H9 (cell line): ENCODE data around the gene HERPUD2. TPM values are rescaled to one million over a fixed set of nuclear protein-coding genes. Genes with fewer than 3 reads are reported as not detected.

Experiments used
- DNase-seq: peaks from one replicate; pipeline ENCODE4 v3.0.0-alpha.2; 2017
- H2AFZ ChIP-seq: one replicate; pipeline ENCODE4 v1.6.1; 2013; ENCODE audit warnings: mild to moderate bottlenecking, low read length, control low read depth, moderate library complexity
- H2AK5ac ChIP-seq: 2 replicates; pipeline ENCODE4 v1.6.1; 2013; ENCODE audit warnings: low read length, control low read depth, mixed read lengths; ENCODE audit not compliant: insufficient read length
- H2BK120ac ChIP-seq: one replicate; pipeline ENCODE4 v1.6.1; 2013; ENCODE audit warnings: low read depth, mild to moderate bottlenecking, low read length, control low read depth, inconsistent platforms; ENCODE audit not compliant: poor library complexity, severe bottlenecking
- H2BK12ac ChIP-seq: 2 replicates; pipeline ENCODE4 v1.6.1; 2013; ENCODE audit warnings: low read length, control low read depth, mixed read lengths, low read depth; ENCODE audit not compliant: insufficient read length
- H2BK15ac ChIP-seq: 2 replicates; pipeline ENCODE4 v1.6.1; 2013; ENCODE audit warnings: low read depth, low read length, control low read depth
- H2BK20ac ChIP-seq: one replicate; pipeline ENCODE4 v1.6.1; 2013; ENCODE audit warnings: low read depth, mild to moderate bottlenecking, low read length, control low read depth, inconsistent platforms; ENCODE audit not compliant: poor library complexity, severe bottlenecking
- H2BK5ac ChIP-seq: 2 replicates; pipeline ENCODE4 v1.6.1; 2013; ENCODE audit warnings: low read length, control low read depth, mixed read lengths; ENCODE audit not compliant: insufficient read length
- H3K14ac ChIP-seq: 2 replicates; pipeline ENCODE4 v1.6.1; 2013; ENCODE audit warnings: low read length, control low read depth; ENCODE audit not compliant: insufficient read depth
- H3K18ac ChIP-seq: 2 replicates; pipeline ENCODE4 v1.6.1; 2013; ENCODE audit warnings: low read depth, mild to moderate bottlenecking, mixed read lengths, low read length, control low read depth; ENCODE audit not compliant: insufficient read length
- H3K23ac ChIP-seq: 2 replicates; pipeline ENCODE4 v1.6.1; 2013; ENCODE audit warnings: low read length, control low read depth, mixed read lengths, low read depth; ENCODE audit not compliant: insufficient read length
- H3K23me2 ChIP-seq: 2 replicates; pipeline ENCODE4 v1.6.1; 2013; ENCODE audit warnings: low read depth, mild to moderate bottlenecking, mixed read lengths, low read length, control low read depth; ENCODE audit not compliant: insufficient read length, poor library complexity, severe bottlenecking
- H3K27ac ChIP-seq: 2 replicates; pipeline ENCODE4 v1.5.1; 2013; ENCODE audit warnings: low read length, control low read depth, mixed read lengths, low read depth; ENCODE audit not compliant: insufficient read length
- H3K27me3 ChIP-seq: 2 replicates; pipeline ENCODE4 v1.6.1; 2013; ENCODE audit warnings: low read length, control low read depth, inconsistent platforms; ENCODE audit not compliant: insufficient read depth
- H3K4ac ChIP-seq: 2 replicates; pipeline ENCODE4 v1.6.1; 2013; ENCODE audit warnings: low read depth, mild to moderate bottlenecking, control low read depth, inconsistent platforms, low read length, moderate library complexity
- H3K4me1 ChIP-seq: 2 replicates; pipeline ENCODE4 v1.6.1; 2013; ENCODE audit warnings: low read length, control low read depth, inconsistent platforms; ENCODE audit not compliant: insufficient read depth
- H3K4me2 ChIP-seq: 2 replicates; pipeline ENCODE4 v1.6.1; 2013; ENCODE audit warnings: low read length, control low read depth, mixed read lengths; ENCODE audit not compliant: insufficient read length, insufficient read depth
- H3K56ac ChIP-seq: 2 replicates; pipeline ENCODE4 v1.6.1; 2013; ENCODE audit warnings: low read depth, mild to moderate bottlenecking, mixed read lengths, low read length, control low read depth; ENCODE audit not compliant: insufficient read length
- H3K79me1 ChIP-seq: 2 replicates; pipeline ENCODE4 v1.6.1; 2013; ENCODE audit warnings: low read depth, mild to moderate bottlenecking, moderate library complexity, low read length, control low read depth, inconsistent platforms; ENCODE audit not compliant: insufficient read depth, poor library complexity, severe bottlenecking
- H3K79me2 ChIP-seq: 2 replicates; pipeline ENCODE4 v1.6.1; 2013; ENCODE audit warnings: low read length, control low read depth, inconsistent platforms; ENCODE audit not compliant: insufficient read depth
- H3K9ac ChIP-seq: 2 replicates; pipeline ENCODE4 v1.6.1; 2013; ENCODE audit warnings: low read length, control low read depth, mixed read lengths; ENCODE audit not compliant: insufficient read length; ENCODE audit errors: extremely low read depth
- H3K9me3 ChIP-seq: one replicate; pipeline ENCODE4 v1.6.1; 2013; ENCODE audit warnings: low read depth, low read length, inconsistent platforms; ENCODE audit not compliant: control insufficient read depth
- H3T11ph ChIP-seq: one replicate; pipeline ENCODE4 v1.6.1; 2013; ENCODE audit warnings: mild to moderate bottlenecking, low read length, control low read depth, inconsistent platforms
- H4K20me1 ChIP-seq: one replicate; pipeline ENCODE4 v1.6.1; 2013; ENCODE audit not compliant: control insufficient read depth, insufficient read length, insufficient read depth
- H4K5ac ChIP-seq: 2 replicates; pipeline ENCODE4 v1.6.1; 2013; ENCODE audit warnings: low read depth, mild to moderate bottlenecking, mixed read lengths, low read length, control low read depth; ENCODE audit not compliant: insufficient read length
- H4K8ac ChIP-seq: replicated peaks from 2 replicates; pipeline ENCODE4 v1.6.1; 2013; ENCODE audit warnings: low read length, control low read depth, mixed read lengths, low read depth; ENCODE audit not compliant: insufficient read length
- H4K91ac ChIP-seq: 2 replicates; pipeline ENCODE4 v1.6.1; 2013; ENCODE audit warnings: low read depth, mild to moderate bottlenecking, moderate library complexity, mixed read lengths, low read length, control low read depth; ENCODE audit not compliant: insufficient read length
- H3K27ac Mint-ChIP-seq, 3 experiments: 2 replicates in 2 of 3; 3 replicates in 1 of 3; pipeline ENCODE4 v1.8.0; 2020 to 2021; ENCODE audit warnings: mixed read lengths in 3 of 3, mild to moderate bottlenecking in 1 of 3, moderate library complexity in 1 of 3
- H3K27me3 Mint-ChIP-seq: 2 replicates; pipeline ENCODE4 v1.8.0; 2021; ENCODE audit warnings: low read depth, mild to moderate bottlenecking, moderate library complexity, mixed read lengths
- H3K36me3 Mint-ChIP-seq, 3 experiments: 2 replicates in 2 of 3; 3 replicates in 1 of 3; pipeline ENCODE4 v1.8.0; 2020 to 2021; ENCODE audit warnings: low read depth in 3 of 3, mixed read lengths in 3 of 3; ENCODE audit not compliant: insufficient read depth in 1 of 3
- H3K4me1 Mint-ChIP-seq, 2 experiments: 2 replicates each; pipeline ENCODE4 v1.8.0; 2020; ENCODE audit warnings: mixed read lengths in 2 of 2
- H3K4me3 Mint-ChIP-seq, 2 experiments: 2 replicates in 1 of 2; 3 replicates in 1 of 2; pipeline ENCODE4 v1.8.0; 2020 to 2021; ENCODE audit warnings: mild to moderate bottlenecking in 2 of 2, mixed read lengths in 2 of 2, moderate library complexity in 1 of 2
- H3K9me3 Mint-ChIP-seq, 2 experiments: 2 replicates in 1 of 2; 3 replicates in 1 of 2; pipeline ENCODE4 v1.8.0; 2020; ENCODE audit warnings: mild to moderate bottlenecking in 2 of 2, mixed read lengths in 2 of 2, moderate library complexity in 1 of 2
- CTCF ChIP-seq: fragments of 200-600 bp; sonication (generic); conservative IDR thresholded peaks from 3 replicates; pipeline ENCODE4 v1.8.0; 2021; ENCODE audit warnings: antibody characterized with exemption, mild to moderate bottlenecking
- WGBS: extraction: QIAGEN DNeasy Blood & Tissue Kit; methylation state at CpG from one replicate; pipeline ENCODE4 v1.1.7; 2013; ENCODE audit warnings: missing lambda C conversion rate, low lambda C conversion rate, mixed read lengths; ENCODE audit not compliant: insufficient read length; ENCODE audit errors: extremely low coverage; 5-methylcytosine and 5-hydroxymethylcytosine counted together
- total RNA-seq: library from RNA; stranded (reverse); gene quantifications from 2 replicates; pipeline ENCODE4 v1.2.1, GENCODE V29; 2021

The HERPUD2 gene
- total RNA-seq, 1 experiment from 2014 or later, result 17.0 TPM

- H3K14ac ChIP-seq, result no peak overlapping the region
- H3K9me3 ChIP-seq, result no peaks in the 10 kb centered on the region
- no peak overlapping the region for H2BK120ac ChIP-seq
- no peak overlapping the region for H4K91ac ChIP-seq
- no peak for TF ChIP-seq CTCF
- DNase-seq, result no peak
- H2AK5ac ChIP-seq, result no peak overlapping the region
- Mint-ChIP-seq H3K27me3 (no peaks in the 10 kb centered on the region), H3K36me3 (no peaks in the 10 kb centered on the region; a peak in 1 of 7 replicates), H3K27ac (no peak overlapping the region), H3K4me1 (peaks cover 16% of the 10 kb centered on the region in 2 experiments), H3K9me3 (peaks cover 2 to 3% of the 10 kb centered on the region in 2 experiments; a peak in 2 of 5 replicates), H3K4me3 (no peak overlapping the region)
- H3K79me2 ChIP-seq, result no peaks in the 10 kb centered on the region
- H2BK15ac ChIP-seq, result no peak overlapping the region
- no peak overlapping the region for H2BK20ac ChIP-seq
- H3K27ac ChIP-seq, result no peak overlapping the region
- no peak overlapping the region for H3K56ac ChIP-seq
- H4K20me1 ChIP-seq, result no peaks in the 10 kb centered on the region
- no CpG with 5 or more reads among the region's 1 CpG for WGBS
- no peak overlapping the region for H2AFZ ChIP-seq
- no peak overlapping the region for H2BK12ac ChIP-seq
- no peak overlapping the region for H4K5ac ChIP-seq
- H3K4me1 ChIP-seq, result no peaks in the 10 kb centered on the region
- H3K9ac ChIP-seq, result no peak overlapping the region
- no peak overlapping the region for H3K23ac ChIP-seq
- no peak overlapping the region for H2BK5ac ChIP-seq
- no peak overlapping the region for H3K4me2 ChIP-seq
- no peaks in the 10 kb centered on the region for H3K79me1 ChIP-seq
- no peak overlapping the region for H3K18ac ChIP-seq
- no peak overlapping the region for H3K4ac ChIP-seq
- no peak overlapping the region for H3T11ph ChIP-seq
- H3K23me2 ChIP-seq, result no peaks in the 10 kb centered on the region
- H3K27me3 ChIP-seq, result no peaks in the 10 kb centered on the region
- H4K8ac ChIP-seq, result no peak overlapping the region
Measured at GRCh38 chr7:35714407-35714806, 19.5 kb upstream of the HERPUD2 start.
